Measurements from ENCODE around the gene CEPT1. TPM values are rescaled to one million over a fixed set of nuclear protein-coding genes. Genes with fewer than 3 reads are reported as not detected.

The CEPT1 gene
- total and polyA plus RNA-seq, 2 donors from 2014 or later: 19.2 to 35.7 TPM

- H3K36me3 ChIP-seq (ENCODE audit: control insufficient read depth in 2 of 3, insufficient read depth in 3 of 3, low read length in 3 of 3): peaks cover 0 to 3% (median 0%) of the 10 kb centered on the region in 3 donors
- FAIRE-seq (no peak), DNase-seq (no peak)
- H3K4me3 ChIP-seq (ENCODE audit: low read length in 3 of 3): no peak overlapping the region
- no peaks in the 10 kb centered on the region for H3K9me3 ChIP-seq (ENCODE audit: control insufficient read depth in 2 of 3, insufficient read depth in 1 of 3, low read length in 3 of 3)
- TF ChIP-seq CTCF (IDR thresholded peaks at IDR 0.05; ENCODE audit: borderline replicate concordance, extremely low read depth, insufficient read depth): no peak
- intact Hi-C loops (cut with DNase I): no loop called here
- peak overlapping the region in 1 of 2 donors; percentile 47 for H3K27ac ChIP-seq (ENCODE audit: low read depth in 2 of 2, low read length in 2 of 2)
- peak overlapping the region in 2 of 3 donors; percentile 0 to 20 for H3K9ac ChIP-seq (ENCODE audit: low read length in 3 of 3)
- H3K4me1 ChIP-seq (ENCODE audit: control insufficient read depth in 2 of 3, insufficient read depth in 2 of 3, low read depth in 1 of 3, low read length in 3 of 3): peaks cover 0 to 35% (median 24%) of the 10 kb centered on the region in 3 donors
- H3K27me3 ChIP-seq (ENCODE audit: control insufficient read depth, insufficient read depth, low read length): peaks cover 3% of the 10 kb centered on the region
These were observed 61.5 kb downstream of the CEPT1 start for GRCh38 chr1:111201275-111202090.

GRCh38 chr1:111202366-111202706, 62.3 kb downstream of the CEPT1 start:
- H3K4me1 ChIP-seq (ENCODE audit: control insufficient read depth in 2 of 3, insufficient read depth in 2 of 3, low read depth in 1 of 3, low read length in 3 of 3): peaks cover 0 to 35% (median 24%) of the 10 kb centered on the region in 3 donors
- no peak overlapping the region for H3K4me3 ChIP-seq (ENCODE audit: low read length in 3 of 3)
- no peak for FAIRE-seq
- DNase-seq: no peak
- H3K27me3 ChIP-seq (ENCODE audit: control insufficient read depth, insufficient read depth, low read length): peaks cover 3% of the 10 kb centered on the region
- H3K9me3 ChIP-seq (ENCODE audit: control insufficient read depth in 2 of 3, insufficient read depth in 1 of 3, low read length in 3 of 3): no peaks in the 10 kb centered on the region
- no peak overlapping the region for H3K9ac ChIP-seq (ENCODE audit: low read length in 3 of 3)
- peaks cover 0 to 3% (median 0%) of the 10 kb centered on the region in 3 donors for H3K36me3 ChIP-seq (ENCODE audit: control insufficient read depth in 2 of 3, insufficient read depth in 3 of 3, low read length in 3 of 3)
- intact Hi-C loops (cut with DNase I): no loop called here
- no peak for TF ChIP-seq CTCF (IDR thresholded peaks at IDR 0.05; ENCODE audit: borderline replicate concordance, extremely low read depth, insufficient read depth)
- H3K27ac ChIP-seq (ENCODE audit: low read depth in 2 of 2, low read length in 2 of 2): peak overlapping the region; percentile 89 to 92

GRCh38 chr1:111202707-111203623, 62.9 kb downstream of the CEPT1 start:
- Histone ChIP-seq H3K4me3 (ENCODE audit: low read length in 3 of 3) (peak overlapping the region in 2 of 3 donors; percentile 11 to 55), H3K4me1 (ENCODE audit: control insufficient read depth in 2 of 3, insufficient read depth in 2 of 3, low read depth in 1 of 3, low read length in 3 of 3) (peaks cover 0 to 35% (median 24%) of the 10 kb centered on the region in 3 donors), H3K27me3 (ENCODE audit: control insufficient read depth, insufficient read depth, low read length) (peaks cover 3% of the 10 kb centered on the region), H3K9me3 (ENCODE audit: control insufficient read depth in 2 of 3, insufficient read depth in 1 of 3, low read length in 3 of 3) (no peaks in the 10 kb centered on the region), H3K9ac (ENCODE audit: low read length in 3 of 3) (peak overlapping the region in 1 of 3 donors; percentile 80), H3K36me3 (ENCODE audit: control insufficient read depth in 2 of 3, insufficient read depth in 3 of 3, low read length in 3 of 3) (no peaks in the 10 kb centered on the region), H3K27ac (ENCODE audit: low read depth in 2 of 2, low read length in 2 of 2) (peak overlapping the region; percentile 89 to 92)
- TF ChIP-seq CTCF (IDR thresholded peaks at IDR 0.05; ENCODE audit: borderline replicate concordance, extremely low read depth, insufficient read depth): no peak
- intact Hi-C loops (cut with DNase I): no loop called here
- DNase-seq (no peak), FAIRE-seq (no peak)
